GM23338 (cell line): ENCODE measurements around the gene GSTM5. TPM values are rescaled to one million over a fixed set of nuclear protein-coding genes. Genes with fewer than 3 reads are reported as not detected.

Source experiments
- ATAC-seq: fragments of 200-7000 bp; cut with Tn5 transposase; 3 replicates; pipeline ENCODE4 v1.9.1; 2020
- DNase-seq: peaks from one replicate; pipeline ENCODE4 v3.0.0-alpha.2; 2015; ENCODE audit warnings: low spot score
- H2AFZ ChIP-seq: fragments of 200-600 bp; sonication (generic); 2 replicates; pipeline ENCODE4 v1.8.0; 2016; ENCODE audit warnings: antibody characterized with exemption, mild to moderate bottlenecking, moderate library complexity
- H3F3A ChIP-seq: fragments of 200-600 bp; sonication (generic); replicated peaks from 2 replicates; pipeline ENCODE4 v1.8.0; 2017; ENCODE audit warnings: antibody characterized with exemption, mixed run types, low read depth
- H3K27ac ChIP-seq: fragments of 200-600 bp; sonication (generic); 2 replicates; pipeline ENCODE4 v1.6.1; 2016; ENCODE audit warnings: low read depth
- H3K27me3 ChIP-seq: fragments of 200-600 bp; sonication (generic); 2 replicates; pipeline ENCODE4 v1.8.0; 2016; ENCODE audit warnings: mild to moderate bottlenecking, mixed run types, moderate library complexity; ENCODE audit not compliant: insufficient read depth
- H3K36me3 ChIP-seq: fragments of 200-600 bp; sonication (generic); 2 replicates; pipeline ENCODE4 v1.8.0; 2016; ENCODE audit warnings: mild to moderate bottlenecking; ENCODE audit not compliant: insufficient read depth
- H3K4me1 ChIP-seq: fragments of 200-600 bp; sonication (generic); 2 replicates; pipeline ENCODE4 v1.8.0; 2016; ENCODE audit warnings: mild to moderate bottlenecking, moderate library complexity; ENCODE audit not compliant: insufficient read depth
- H3K4me2 ChIP-seq: fragments of 200-600 bp; sonication (generic); 2 replicates; pipeline ENCODE4 v1.7.1; 2017; ENCODE audit warnings: mixed run types
- H3K4me3 ChIP-seq: fragments of 200-600 bp; sonication (generic); 2 replicates; pipeline ENCODE4 v1.6.1; 2016; ENCODE audit warnings: mixed run types
- H3K79me2 ChIP-seq: fragments of 200-600 bp; sonication (generic); replicated peaks from 2 replicates; pipeline ENCODE4 v1.8.0; 2017; ENCODE audit warnings: mild to moderate bottlenecking; ENCODE audit not compliant: insufficient read depth
- H3K9me2 ChIP-seq: fragments of 200-600 bp; sonication (generic); 2 replicates; pipeline ENCODE4 v1.8.0; 2017; ENCODE audit not compliant: insufficient read depth
- H4K20me1 ChIP-seq: fragments of 200-600 bp; sonication (generic); replicated peaks from 2 replicates; pipeline ENCODE4 v1.8.0; 2017; ENCODE audit warnings: mild to moderate bottlenecking; ENCODE audit not compliant: insufficient read depth
- H3K27ac Mint-ChIP-seq: 2 replicates; pipeline ENCODE4 v1.8.0; 2020; ENCODE audit warnings: inconsistent platforms, mild to moderate bottlenecking, moderate library complexity, mixed read lengths
- H3K27me3 Mint-ChIP-seq: 3 replicates; pipeline ENCODE4 v1.8.0; 2022; ENCODE audit warnings: low read depth, mild to moderate bottlenecking, moderate library complexity, mixed read lengths, inconsistent platforms; ENCODE audit not compliant: insufficient read depth, poor library complexity
- H3K36me3 Mint-ChIP-seq: 3 replicates; pipeline ENCODE4 v1.8.0; 2021; ENCODE audit warnings: low read depth, mild to moderate bottlenecking, inconsistent platforms, moderate library complexity, mixed read lengths
- H3K4me1 Mint-ChIP-seq: 3 replicates; pipeline ENCODE4 v1.8.0; 2020; ENCODE audit warnings: mild to moderate bottlenecking, inconsistent platforms, mixed read lengths
- H3K4me3 Mint-ChIP-seq: 3 replicates; pipeline ENCODE4 v1.8.0; 2021; ENCODE audit warnings: moderate library complexity, mild to moderate bottlenecking, inconsistent platforms, mixed read lengths
- H3K9me3 Mint-ChIP-seq: 3 replicates; pipeline ENCODE4 v1.8.0; 2020; ENCODE audit warnings: moderate library complexity, mild to moderate bottlenecking, inconsistent platforms, mixed read lengths
- CTCF ChIP-seq, 2 experiments: fragments of 200-600 bp in 1 of 2; sonication (generic) in 1 of 2; conservative IDR thresholded peaks; 2 replicates each; pipeline versions ENCODE4 v1.5.1 to v1.6.1; 2016 to 2017; ENCODE audit warnings: antibody characterized with exemption in 2 of 2, low read depth in 2 of 2, mild to moderate bottlenecking in 2 of 2, moderate library complexity in 1 of 2
- EZH2 ChIP-seq: fragments of 200-600 bp; sonication (generic); IDR thresholded peaks from one replicate; pipeline ENCODE4 v1.8.0; 2017; ENCODE audit warnings: antibody characterized with exemption, mild to moderate bottlenecking, low read depth; ENCODE audit not compliant: unreplicated experiment
- POLR2AphosphoS5 ChIP-seq: IDR thresholded peaks from 2 replicates; pipeline ENCODE4 v1.6.1; 2016; ENCODE audit warnings: antibody characterized with exemption, low read depth
- REST ChIP-seq: IDR thresholded peaks from one replicate; pipeline ENCODE4 v1.6.1; 2018; ENCODE audit warnings: antibody characterized with exemption; ENCODE audit not compliant: unreplicated experiment
- STAT1 ChIP-seq: IDR thresholded peaks from one replicate; pipeline ENCODE4 v1.6.1; 2016; ENCODE audit warnings: antibody characterized with exemption; ENCODE audit not compliant: unreplicated experiment
- ZNF114 ChIP-seq: fragments of 250-450 bp; sonication (Bioruptor Pico); IDR thresholded peaks from 2 replicates; pipeline ENCODE4 v1.5.0; 2020; ENCODE audit warnings: mild to moderate bottlenecking, moderate library complexity
- ZNF331 ChIP-seq: fragments of 250-450 bp; sonication (Bioruptor Pico); IDR thresholded peaks from 2 replicates; pipeline ENCODE4 v1.5.0; 2020; ENCODE audit warnings: low read depth, mild to moderate bottlenecking, moderate library complexity
- polyA plus RNA-seq: library from polyadenylated mRNA; unstranded; fragments of >200 nt; fragmentation: Nextera tagmentation; extraction: Ambion mirVana; gene quantifications from 2 replicates; pipeline ENCODE4 v1.2.1, GENCODE V29; 2016
- total RNA-seq: library from RNA; depleted of rRNA; stranded (reverse); fragments of >200 nt; shearing (Covaris generic); gene quantifications from 2 replicates; pipeline ENCODE4 v1.2.3, GENCODE V29; 2014

The GSTM5 gene
- total and polyA plus RNA-seq, 2 experiments from 2014 or later: 2.5 to 5.0 TPM

- TF ChIP-seq CTCF (conservative IDR thresholded peaks at IDR 0.05; ENCODE audit: low read depth in 2 of 2) (no peak), EZH2 (no peak), POLR2AphosphoS5 (no peak)
Observed at GRCh38 chr1:109719337-109719837, 7.3 kb downstream of the GSTM5 start (continued).

GRCh38 chr1:109721042-109721441 is 9.0 kb downstream of the GSTM5 start:
- Mint-ChIP-seq H3K4me3 (no peak overlapping the region), H3K27ac (no peak overlapping the region)
- no peak for ATAC-seq

More at GRCh38 chr1:109721042-109721441, 9.0 kb downstream of the GSTM5 start:
- no peaks in the 10 kb centered on the region for H3K27me3 ChIP-seq
- Mint-ChIP-seq H3K9me3 (peaks cover 4% of the 10 kb centered on the region), H3K36me3 (peaks cover 5% of the 10 kb centered on the region; the same call in 2 of the 3 replicates), H3K27me3 (peaks cover 1% of the 10 kb centered on the region), H3K4me1 (no peaks in the 10 kb centered on the region; the same call in 2 of the 3 replicates)
- no peaks in the 10 kb centered on the region for H4K20me1 ChIP-seq
- H3K9me2 ChIP-seq: no peaks in the 10 kb centered on the region
- no peaks in the 10 kb centered on the region; the same call in 1 of the 2 replicates for H3K4me1 ChIP-seq
- H2AFZ ChIP-seq: no peak overlapping the region
- H3K4me2 ChIP-seq: no peak overlapping the region
- H3K79me2 ChIP-seq: no peaks in the 10 kb centered on the region
- H3F3A ChIP-seq: no peaks in the 10 kb centered on the region
- TF ChIP-seq EZH2 (no peak), ZNF331 (no peak), ZNF114 (CRISPR knock-in tag) (no peak), REST (no peak), STAT1 (no peak)
- no peak overlapping the region for H3K27ac ChIP-seq
- no peak overlapping the region for H3K4me3 ChIP-seq
- H3K36me3 ChIP-seq: no peaks in the 10 kb centered on the region
- DNase-seq: no peak
